HCT116 (cell line): Measurements from ENCODE around the gene FCER1G. TPM values are rescaled to one million over a fixed set of nuclear protein-coding genes. Genes with fewer than 3 reads are reported as not detected.

Experiments
- ATAC-seq: fragments of 200-7000 bp; cut with Tn5 transposase; 2 replicates; pipeline ENCODE4 v1.9.1; 2020; ENCODE audit warnings: mild to moderate bottlenecking, moderate library complexity
- BruUV-seq: library from RNA; stranded (reverse); fragments of 400-500 nt; replicated peaks from 2 replicates; lab custom pipeline; 2021; lab: Mats Ljungman, UMichigan
- CTCF ChIA-PET: fragments of 300-600 bp; sonication (Branson Sonifier 250); formaldehyde crosslinking; loops from one replicate; lab custom pipeline; 2021; ENCODE audit warnings: antibody characterized with exemption; lab: Charles Lee
- POLR2A ChIA-PET: fragments of 300-600, 350-600 bp; sonication (Branson Sonifier 250); formaldehyde crosslinking; loops from one replicate; lab custom pipeline; 2021; ENCODE audit warnings: antibody characterized with exemption; lab: Charles Lee
- RAD21 ChIA-PET, 2 experiments: fragments of 300-600 bp; sonication (Branson Sonifier 250); formaldehyde crosslinking; loops; one replicate each; lab custom pipeline; 2023; ENCODE audit warnings: low total read pairs in 2 of 2; ENCODE audit not compliant: uncharacterized antibody in 2 of 2, unreplicated experiment in 2 of 2, low non-redundant PET in 1 of 2; lab: Charles Lee
- DNase-seq: peaks from one replicate; pipeline ENCODE4 v3.0.0-alpha.2; 2010; ENCODE audit warnings: low read depth, low spot score
- H2AFZ ChIP-seq: fragments of 200-600 bp; shearing (Covaris generic), sonication (generic); 2 replicates; pipeline ENCODE4 v1.6.1; 2017; ENCODE audit warnings: low read depth, mixed run types, mixed read lengths, antibody characterized with exemption, low read length; ENCODE audit not compliant: poor library complexity, severe bottlenecking
- H3K27ac ChIP-seq: 2 replicates; pipeline ENCODE4 v1.5.1; 2012; ENCODE audit warnings: low read depth, low read length
- H3K27me3 ChIP-seq: fragments of 200-600 bp; sonication (generic); 2 replicates; pipeline ENCODE4 v1.6.1; 2016; ENCODE audit warnings: mixed run types, low read length, mixed read lengths; ENCODE audit not compliant: insufficient read depth
- H3K36me3 ChIP-seq, 2 experiments: fragments of 200-500 bp in 1 of 2; fragments of 200-600 bp in 1 of 2; sonication (Bioruptor generic) in 1 of 2; sonication (generic) in 1 of 2; 2 replicates each; pipeline versions ENCODE4 v1.5.1 to v1.6.1; 2014 to 2016; ENCODE audit warnings: low read length in 2 of 2, inconsistent platforms in 1 of 2, mixed read lengths in 1 of 2, mixed run types in 1 of 2; ENCODE audit not compliant: insufficient read depth in 2 of 2, control insufficient read depth in 1 of 2
- H3K4me1 ChIP-seq, 2 experiments: fragments of 200-600 bp in 1 of 2; sonication (generic) in 1 of 2; 2 replicates each; pipeline versions ENCODE4 v1.5.1 to v1.6.1; 2012 to 2017; ENCODE audit warnings: low read length in 2 of 2, inconsistent platforms in 1 of 2, mild to moderate bottlenecking in 1 of 2, mixed read lengths in 1 of 2, mixed run types in 1 of 2, moderate library complexity in 1 of 2; ENCODE audit not compliant: insufficient read depth in 2 of 2, control insufficient read depth in 1 of 2
- H3K4me2 ChIP-seq: fragments of 200-600 bp; sonication (generic); 2 replicates; pipeline ENCODE4 v1.6.1; 2017; ENCODE audit warnings: mixed run types, low read length, mixed read lengths
- H3K4me3 ChIP-seq, 2 experiments: fragments of 200-600 bp in 1 of 2; sonication (generic) in 1 of 2; replicated peaks in 1 of 2; 2 replicates each; pipeline ENCODE4 v1.5.1; 2011 to 2016; ENCODE audit warnings: low read length in 2 of 2, control low read depth in 1 of 2, low read depth in 1 of 2, mild to moderate bottlenecking in 1 of 2, mixed read lengths in 1 of 2, mixed run types in 1 of 2
- H3K79me2 ChIP-seq: fragments of 200-600 bp; sonication (generic); 2 replicates; pipeline ENCODE4 v1.6.1; 2017; ENCODE audit warnings: mild to moderate bottlenecking, mixed run types, low read length, moderate library complexity, mixed read lengths; ENCODE audit not compliant: insufficient read depth
- H3K9ac ChIP-seq: fragments of 200-600 bp; sonication (generic); 2 replicates; pipeline ENCODE4 v1.6.1; 2016; ENCODE audit warnings: low read length, mixed read lengths
- H3K9me2 ChIP-seq: fragments of 200-600 bp; sonication (generic), shearing (Covaris generic); 2 replicates; pipeline ENCODE4 v1.6.1; 2017; ENCODE audit warnings: mixed run types, mild to moderate bottlenecking, moderate library complexity; ENCODE audit not compliant: insufficient read depth
- H3K9me3 ChIP-seq, 2 experiments: fragments of 200-500 bp in 1 of 2; fragments of 200-600 bp in 1 of 2; sonication (Bioruptor generic) in 1 of 2; sonication (generic) in 1 of 2; 2 replicates each; pipeline ENCODE4 v1.6.1; 2014 to 2017; ENCODE audit warnings: low read length in 2 of 2, mixed read lengths in 2 of 2, inconsistent platforms in 1 of 2, low read depth in 1 of 2, mild to moderate bottlenecking in 1 of 2, mixed run types in 1 of 2, moderate library complexity in 1 of 2; ENCODE audit not compliant: control insufficient read depth in 1 of 2, insufficient read depth in 1 of 2
- H4K20me1 ChIP-seq: fragments of 200-600 bp; sonication (generic), shearing (Covaris generic); 2 replicates; pipeline ENCODE4 v1.6.1; 2017; ENCODE audit warnings: mixed run types, mild to moderate bottlenecking, moderate library complexity; ENCODE audit not compliant: insufficient read depth
- CBX3 ChIP-seq: IDR thresholded peaks from 2 replicates; pipeline ENCODE4 v1.6.1; 2012; ENCODE audit warnings: low read depth
- CEBPB ChIP-seq: IDR thresholded peaks from 2 replicates; pipeline ENCODE4 v1.6.1; 2012; ENCODE audit warnings: low read depth
- EGR1 ChIP-seq: IDR thresholded peaks from 2 replicates; pipeline ENCODE4 v1.6.1; 2012; ENCODE audit warnings: low read depth
- EZH2 ChIP-seq: fragments of 200-600 bp; sonication (generic); IDR thresholded peaks from 2 replicates; pipeline ENCODE4 v1.6.1; 2017; ENCODE audit warnings: antibody characterized with exemption, mixed run types
- FOSL1 ChIP-seq: IDR thresholded peaks from 2 replicates; pipeline ENCODE4 v1.6.1; 2012; ENCODE audit warnings: low read depth
- JUND ChIP-seq: IDR thresholded peaks from 2 replicates; pipeline ENCODE4 v1.6.1; 2012
- POLR2AphosphoS5 ChIP-seq: IDR thresholded peaks from 2 replicates; pipeline ENCODE4 v1.6.1; 2011; ENCODE audit warnings: mild to moderate bottlenecking, low read depth, low read length, moderate library complexity
- RAD21 ChIP-seq: IDR thresholded peaks from 2 replicates; pipeline ENCODE4 v1.6.1; 2012; ENCODE audit warnings: low read depth, mild to moderate bottlenecking
- SP1 ChIP-seq: IDR thresholded peaks from 2 replicates; pipeline ENCODE4 v1.6.1; 2012; ENCODE audit warnings: low read depth
- SRF ChIP-seq: IDR thresholded peaks from 2 replicates; pipeline ENCODE4 v1.6.1; 2012; ENCODE audit warnings: low read depth
- TCF7L2 ChIP-seq: IDR thresholded peaks from 2 replicates; pipeline ENCODE4 v1.7.0; 2011; ENCODE audit warnings: borderline replicate concordance, inconsistent platforms; ENCODE audit not compliant: insufficient read depth, insufficient read length; ENCODE audit errors: extremely low read depth
- YY1 ChIP-seq: IDR thresholded peaks from 2 replicates; pipeline ENCODE4 v1.6.1; 2011; ENCODE audit warnings: low read length, low read depth, moderate library complexity, mild to moderate bottlenecking; ENCODE audit not compliant: insufficient replicate concordance; ENCODE audit errors: extremely low read depth
- ZFX ChIP-seq: fragments of 450-650 bp; IDR thresholded peaks from 2 replicates; pipeline ENCODE4 v1.6.1; 2017
- ZNF274 ChIP-seq: fragments of 200-500 bp; sonication (Bioruptor generic); IDR thresholded peaks from 2 replicates; pipeline ENCODE4 v1.6.1; 2014; ENCODE audit warnings: mild to moderate bottlenecking, low read depth, low read length, inconsistent platforms
- intact Hi-C: fragments of 100-400 bp; cut with micrococcal nuclease; formaldehyde crosslinking; loops from 2 replicates; pipeline ENCODE4 v1.10.0; 2022
- total RNA-seq: library from RNA; stranded (reverse); gene quantifications from one replicate; pipeline ENCODE4 v1.2.1, GENCODE V29; 2021; ENCODE audit not compliant: unreplicated experiment
- TF ChIP-seq, protein P1 (sequence below): IDR thresholded peaks from 2 replicates; pipeline ENCODE4 v1.6.1; 2012
- TF ChIP-seq, protein P2 (sequence below): IDR thresholded peaks from 2 replicates; pipeline ENCODE4 v1.6.1; 2011; ENCODE audit warnings: mild to moderate bottlenecking, low read length, moderate library complexity; ENCODE audit not compliant: insufficient replicate concordance; ENCODE audit errors: extremely low read depth
- TF ChIP-seq, protein P3 (sequence below): IDR thresholded peaks from 2 replicates; pipeline ENCODE4 v1.6.1; 2012
- TF ChIP-seq, protein P4 (sequence below): IDR thresholded peaks from 2 replicates; pipeline ENCODE4 v1.6.1; 2012; ENCODE audit warnings: low read depth
- TF ChIP-seq, protein P5 (sequence below), 3 experiments: fragments of 200-600 bp in 1 of 3; sonication (generic) in 1 of 3; IDR thresholded peaks in 2 of 3; conservative IDR thresholded peaks in 1 of 3; 2 replicates each; pipeline ENCODE4 v1.5.1; 2012 to 2017; ENCODE audit warnings: low read depth in 2 of 3, low read length in 2 of 3, antibody characterized with exemption in 1 of 3, borderline replicate concordance in 1 of 3, control low read depth in 1 of 3, mild to moderate bottlenecking in 1 of 3, mixed read lengths in 1 of 3, mixed run types in 1 of 3, moderate library complexity in 1 of 3; ENCODE audit not compliant: insufficient read depth in 1 of 3

Gene FCER1G
- total RNA-seq, 1 experiment from 2014 or later = 0.86 TPM

DNA sequence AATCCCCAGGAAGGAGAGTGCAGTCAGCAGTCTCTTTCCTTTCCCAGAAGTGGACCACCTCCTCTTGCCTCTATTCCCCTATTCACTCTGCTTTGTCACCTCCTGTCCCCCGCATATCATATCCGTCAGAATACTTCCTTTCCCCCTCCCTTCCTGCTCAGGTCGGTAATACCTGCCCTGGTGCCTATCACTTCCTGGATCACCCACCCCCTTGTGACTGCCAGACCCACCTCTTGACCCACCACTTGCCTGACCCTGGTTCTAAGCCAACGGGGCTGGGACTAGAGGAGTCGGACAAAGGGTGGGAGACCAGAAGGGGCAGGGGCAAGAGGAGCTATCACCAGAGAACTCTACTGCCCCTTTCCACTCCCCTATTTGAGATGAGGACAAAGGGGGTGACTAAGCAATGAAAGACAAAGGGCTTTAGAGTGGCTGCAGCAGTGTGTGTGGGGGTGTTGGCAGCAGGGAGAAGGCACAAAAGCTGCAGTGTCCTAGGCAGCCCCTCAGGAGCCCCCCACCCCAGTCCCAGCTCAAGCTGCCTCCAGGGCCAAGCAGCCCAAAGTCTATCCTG is 14.6 kb upstream of the FCER1G start:
- no peak overlapping the region for H3K9ac ChIP-seq
- no TSS peak for BruUV-seq
- H3K9me2 ChIP-seq = no peaks in the 10 kb centered on the region
- ATAC-seq (no peak), DNase-seq (no peak)
- no peak overlapping the region for H3K4me3 ChIP-seq
- intact Hi-C loops = no loop called here
- TF ChIP-seq RAD21 (no peak), SRF (no peak), TCF7L2 (no peak), YY1 (no peak), EGR1 (no peak), POLR2AphosphoS5 (no peak), ZFX (no peak), FOSL1 (no peak), CEBPB (no peak), CBX3 (no peak), JUND (no peak), SP1 (no peak), ZNF274 (no peak), EZH2 (no peak)
- TF ChIP-seq, protein P1, sequence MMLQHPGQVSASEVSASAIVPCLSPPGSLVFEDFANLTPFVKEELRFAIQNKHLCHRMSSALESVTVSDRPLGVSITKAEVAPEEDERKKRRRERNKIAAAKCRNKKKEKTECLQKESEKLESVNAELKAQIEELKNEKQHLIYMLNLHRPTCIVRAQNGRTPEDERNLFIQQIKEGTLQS = no peak
- TF ChIP-seq, protein P2, sequence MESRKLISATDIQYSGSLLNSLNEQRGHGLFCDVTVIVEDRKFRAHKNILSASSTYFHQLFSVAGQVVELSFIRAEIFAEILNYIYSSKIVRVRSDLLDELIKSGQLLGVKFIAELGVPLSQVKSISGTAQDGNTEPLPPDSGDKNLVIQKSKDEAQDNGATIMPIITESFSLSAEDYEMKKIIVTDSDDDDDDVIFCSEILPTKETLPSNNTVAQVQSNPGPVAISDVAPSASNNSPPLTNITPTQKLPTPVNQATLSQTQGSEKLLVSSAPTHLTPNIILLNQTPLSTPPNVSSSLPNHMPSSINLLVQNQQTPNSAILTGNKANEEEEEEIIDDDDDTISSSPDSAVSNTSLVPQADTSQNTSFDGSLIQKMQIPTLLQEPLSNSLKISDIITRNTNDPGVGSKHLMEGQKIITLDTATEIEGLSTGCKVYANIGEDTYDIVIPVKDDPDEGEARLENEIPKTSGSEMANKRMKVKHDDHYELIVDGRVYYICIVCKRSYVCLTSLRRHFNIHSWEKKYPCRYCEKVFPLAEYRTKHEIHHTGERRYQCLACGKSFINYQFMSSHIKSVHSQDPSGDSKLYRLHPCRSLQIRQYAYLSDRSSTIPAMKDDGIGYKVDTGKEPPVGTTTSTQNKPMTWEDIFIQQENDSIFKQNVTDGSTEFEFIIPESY = no peak
- TF ChIP-seq, protein P3, sequence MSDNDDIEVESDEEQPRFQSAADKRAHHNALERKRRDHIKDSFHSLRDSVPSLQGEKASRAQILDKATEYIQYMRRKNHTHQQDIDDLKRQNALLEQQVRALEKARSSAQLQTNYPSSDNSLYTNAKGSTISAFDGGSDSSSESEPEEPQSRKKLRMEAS = no peak
- TF ChIP-seq, protein P4, sequence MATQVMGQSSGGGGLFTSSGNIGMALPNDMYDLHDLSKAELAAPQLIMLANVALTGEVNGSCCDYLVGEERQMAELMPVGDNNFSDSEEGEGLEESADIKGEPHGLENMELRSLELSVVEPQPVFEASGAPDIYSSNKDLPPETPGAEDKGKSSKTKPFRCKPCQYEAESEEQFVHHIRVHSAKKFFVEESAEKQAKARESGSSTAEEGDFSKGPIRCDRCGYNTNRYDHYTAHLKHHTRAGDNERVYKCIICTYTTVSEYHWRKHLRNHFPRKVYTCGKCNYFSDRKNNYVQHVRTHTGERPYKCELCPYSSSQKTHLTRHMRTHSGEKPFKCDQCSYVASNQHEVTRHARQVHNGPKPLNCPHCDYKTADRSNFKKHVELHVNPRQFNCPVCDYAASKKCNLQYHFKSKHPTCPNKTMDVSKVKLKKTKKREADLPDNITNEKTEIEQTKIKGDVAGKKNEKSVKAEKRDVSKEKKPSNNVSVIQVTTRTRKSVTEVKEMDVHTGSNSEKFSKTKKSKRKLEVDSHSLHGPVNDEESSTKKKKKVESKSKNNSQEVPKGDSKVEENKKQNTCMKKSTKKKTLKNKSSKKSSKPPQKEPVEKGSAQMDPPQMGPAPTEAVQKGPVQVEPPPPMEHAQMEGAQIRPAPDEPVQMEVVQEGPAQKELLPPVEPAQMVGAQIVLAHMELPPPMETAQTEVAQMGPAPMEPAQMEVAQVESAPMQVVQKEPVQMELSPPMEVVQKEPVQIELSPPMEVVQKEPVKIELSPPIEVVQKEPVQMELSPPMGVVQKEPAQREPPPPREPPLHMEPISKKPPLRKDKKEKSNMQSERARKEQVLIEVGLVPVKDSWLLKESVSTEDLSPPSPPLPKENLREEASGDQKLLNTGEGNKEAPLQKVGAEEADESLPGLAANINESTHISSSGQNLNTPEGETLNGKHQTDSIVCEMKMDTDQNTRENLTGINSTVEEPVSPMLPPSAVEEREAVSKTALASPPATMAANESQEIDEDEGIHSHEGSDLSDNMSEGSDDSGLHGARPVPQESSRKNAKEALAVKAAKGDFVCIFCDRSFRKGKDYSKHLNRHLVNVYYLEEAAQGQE = no peak
- TF ChIP-seq, protein P5, sequence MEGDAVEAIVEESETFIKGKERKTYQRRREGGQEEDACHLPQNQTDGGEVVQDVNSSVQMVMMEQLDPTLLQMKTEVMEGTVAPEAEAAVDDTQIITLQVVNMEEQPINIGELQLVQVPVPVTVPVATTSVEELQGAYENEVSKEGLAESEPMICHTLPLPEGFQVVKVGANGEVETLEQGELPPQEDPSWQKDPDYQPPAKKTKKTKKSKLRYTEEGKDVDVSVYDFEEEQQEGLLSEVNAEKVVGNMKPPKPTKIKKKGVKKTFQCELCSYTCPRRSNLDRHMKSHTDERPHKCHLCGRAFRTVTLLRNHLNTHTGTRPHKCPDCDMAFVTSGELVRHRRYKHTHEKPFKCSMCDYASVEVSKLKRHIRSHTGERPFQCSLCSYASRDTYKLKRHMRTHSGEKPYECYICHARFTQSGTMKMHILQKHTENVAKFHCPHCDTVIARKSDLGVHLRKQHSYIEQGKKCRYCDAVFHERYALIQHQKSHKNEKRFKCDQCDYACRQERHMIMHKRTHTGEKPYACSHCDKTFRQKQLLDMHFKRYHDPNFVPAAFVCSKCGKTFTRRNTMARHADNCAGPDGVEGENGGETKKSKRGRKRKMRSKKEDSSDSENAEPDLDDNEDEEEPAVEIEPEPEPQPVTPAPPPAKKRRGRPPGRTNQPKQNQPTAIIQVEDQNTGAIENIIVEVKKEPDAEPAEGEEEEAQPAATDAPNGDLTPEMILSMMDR (IDR thresholded peaks at IDR 0.05 in 2 of 3, conservative IDR thresholded peaks at IDR 0.05 in 1 of 3; ENCODE audit: borderline replicate concordance in 1 of 3, insufficient read depth in 1 of 3, low read depth in 2 of 3, low read length in 2 of 3) = no peak
- H3K27me3 ChIP-seq = no peaks in the 10 kb centered on the region
- H3K9me3 ChIP-seq = no peaks in the 10 kb centered on the region
- ChIA-PET POLR2A (interaction anchor here (3.0 kb wide), 1 partner anchor 35 kb away, joined by 12 read pairs; the partner anchor contains the start of gene PPOX), CTCF (no interaction called here), RAD21 (no interaction called here)
- H3K27ac ChIP-seq = no peak overlapping the region; the same call in 1 of the 2 replicates
- H3K79me2 ChIP-seq = peaks cover 27% of the 10 kb centered on the region
- H3K36me3 ChIP-seq = peaks cover 8 to 16% of the 10 kb centered on the region in 2 experiments; a peak in 2 of 4 replicates
- peaks cover 8 to 38% of the 10 kb centered on the region in 2 experiments; a peak in 3 of 4 replicates for H3K4me1 ChIP-seq
- peak overlapping the region; percentile 89; the same call in 1 of the 2 replicates for H3K4me2 ChIP-seq
- H4K20me1 ChIP-seq = no peaks in the 10 kb centered on the region
- no peak overlapping the region for H2AFZ ChIP-seq
